Fibroblast of pulmonary artery (primary cell): ENCODE measurements around the gene SOCS1.
A peak's percentile ranks its signal among the peaks of the same experiment; 100 is the strongest.
"Not testable (repeated sequence)": the region's sequence is repeated elsewhere in the genome, so short reads cannot be mapped to it uniquely, and the experiment has no call there.

Experiments used
- DNase-seq: peaks from one replicate; pipeline ENCODE4 v3.0.0-alpha.2; 2010; ENCODE audit warnings: low read depth
- H3K4me3 ChIP-seq: replicated peaks from 2 replicates; pipeline ENCODE4 v1.5.1; 2011; ENCODE audit warnings: low read depth, mild to moderate bottlenecking, control low read depth, low read length, moderate library complexity
- CTCF ChIP-seq: IDR thresholded peaks from 2 replicates; pipeline ENCODE4 v1.5.1; 2011; ENCODE audit warnings: mild to moderate bottlenecking, control low read depth, low read length, inconsistent platforms; ENCODE audit errors: missing control alignments

The SOCS1 gene

GRCh38 chr16:11255737-11256660 is at the start of gene SOCS1:
Gene SOCS1 (minus strand): TSS chr16:11256204. CDS start chr16:11255478, 726 bp downstream.
- TF ChIP-seq CTCF, result peak; percentile 27
- peak within 1 kb of the TSS; percentile 80 for H3K4me3 ChIP-seq
- DNase-seq, result peak; percentile 90

GRCh38 chr16:11303405-11304138 is 47.6 kb upstream of the SOCS1 start:
- no peak for DNase-seq
- no peak overlapping the region for H3K4me3 ChIP-seq
- TF ChIP-seq CTCF, result no peak

GRCh38 chr16:11302977-11303376 is 47.0 kb upstream of the SOCS1 start:
- TF ChIP-seq CTCF, result no peak
- no peak for DNase-seq
- no peak overlapping the region for H3K4me3 ChIP-seq

GRCh38 chr16:11301645-11302501 is 45.9 kb upstream of the SOCS1 start:
- no peak overlapping the region for H3K4me3 ChIP-seq
- DNase-seq, result no peak
- no peak for TF ChIP-seq CTCF

- no peak for TF ChIP-seq CTCF
- DNase-seq, result no peak
- H3K4me3 ChIP-seq, result no peak overlapping the region
Observed at GRCh38 chr16:11300560-11300892, 44.5 kb upstream of the SOCS1 start.

GRCh38 chr16:11299865-11300559 is 44.0 kb upstream of the SOCS1 start:
- no peak for TF ChIP-seq CTCF
- no peak overlapping the region for H3K4me3 ChIP-seq
- no peak for DNase-seq

GRCh38 chr16:11298950-11299547 is 43.0 kb upstream of the SOCS1 start:
- DNase-seq, H3K4me3 ChIP-seq: not testable (repeated sequence)
